DMS114 treated with DMSO at 0.1 percent for 48 hours (cell line): ENCODE data around the gene TMEM178A.
"Not testable (repeated sequence)": the region's sequence is repeated elsewhere in the genome, so short reads cannot be mapped to it uniquely, and the experiment has no call there.

ENCODE experiments used
- DNase-seq: peaks from one replicate; lab custom pipeline; 2025; ENCODE audit not compliant: unreplicated experiment; lab: John Stamatoyannopoulos, UW

The TMEM178A gene

GRCh38 chr2:39647104-39647765 is 18.5 kb upstream of the TMEM178A start:
- no peak for DNase-seq

GRCh38 chr2:39648580-39648979 is 17.1 kb upstream of the TMEM178A start:
- DNase-seq: no peak

- no peak for DNase-seq
Measured at GRCh38 chr2:39649511-39649910, 16.2 kb upstream of the TMEM178A start.

DNA sequence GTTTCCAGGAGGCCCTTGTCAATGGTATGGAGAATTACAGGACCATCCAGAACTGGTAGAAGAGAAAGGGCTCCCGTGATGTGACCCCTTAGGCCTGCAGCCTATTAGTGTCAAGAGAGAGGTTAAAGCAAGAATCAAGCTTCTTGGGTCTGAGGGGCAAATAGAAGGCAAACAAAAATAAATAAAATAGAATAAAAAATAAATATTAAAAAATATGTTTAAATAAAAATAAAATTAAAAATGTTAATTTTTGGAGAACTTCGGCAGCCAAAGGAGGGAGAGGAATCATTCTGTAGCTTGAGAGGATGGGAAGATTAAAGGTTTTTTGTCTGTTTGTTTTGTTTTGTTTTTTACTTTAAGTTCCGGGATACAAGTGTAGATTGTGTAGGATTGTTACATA is 15.2 kb upstream of the TMEM178A start:
- no peak for DNase-seq

DNA sequence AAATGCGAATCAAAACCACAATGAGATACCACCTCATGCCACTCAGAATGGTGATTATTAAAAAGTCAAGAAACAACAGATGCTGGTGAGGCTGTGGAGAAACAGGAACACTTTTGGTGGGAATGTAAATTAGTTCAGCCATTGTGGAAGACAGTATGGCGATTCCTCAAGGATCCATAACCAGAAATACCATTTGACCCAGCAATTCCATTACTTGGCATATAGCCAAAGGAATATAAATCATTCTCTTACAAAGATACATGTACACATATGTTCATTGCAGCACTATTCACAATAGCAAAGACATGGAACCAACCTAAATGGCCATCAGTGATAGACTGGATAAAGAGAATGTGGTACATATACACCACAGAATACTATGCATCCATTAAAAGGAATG is 9.5 kb upstream of the TMEM178A start:
- DNase-seq: not testable (repeated sequence)

DNA sequence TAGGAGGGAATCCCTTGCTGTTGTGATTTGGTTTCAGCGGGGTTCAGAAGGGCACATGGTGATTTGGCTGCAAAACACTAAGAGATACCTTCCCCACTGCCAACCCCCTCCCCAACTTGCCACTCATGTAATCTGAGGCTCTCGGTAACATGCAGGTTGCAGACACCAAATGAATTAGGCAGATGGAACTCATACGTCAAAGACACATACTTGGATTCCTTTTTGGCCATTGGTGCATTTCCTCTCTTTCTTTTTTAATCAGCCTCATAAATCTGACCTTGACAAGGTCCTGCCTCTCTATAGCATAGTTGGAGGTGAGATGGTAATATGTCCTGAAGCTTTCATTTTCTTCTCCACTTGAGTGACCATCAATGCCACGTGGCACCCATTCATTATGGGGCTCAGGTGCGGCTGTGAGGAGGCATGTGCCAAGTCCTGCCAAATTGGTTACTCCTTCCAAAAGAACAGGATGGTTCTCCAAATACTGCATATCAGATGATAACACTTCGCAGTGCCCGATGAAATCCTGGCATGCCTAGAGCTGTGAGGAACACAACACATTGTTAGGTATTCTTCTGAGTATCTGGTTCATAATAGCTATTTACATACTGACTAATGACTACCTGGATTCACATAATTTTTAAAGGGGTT is 8.3 kb upstream of the TMEM178A start:
- DNase-seq: no peak

- no peak for DNase-seq
Measured at GRCh38 chr2:39658371-39658770, 7.3 kb upstream of the TMEM178A start.

DNA sequence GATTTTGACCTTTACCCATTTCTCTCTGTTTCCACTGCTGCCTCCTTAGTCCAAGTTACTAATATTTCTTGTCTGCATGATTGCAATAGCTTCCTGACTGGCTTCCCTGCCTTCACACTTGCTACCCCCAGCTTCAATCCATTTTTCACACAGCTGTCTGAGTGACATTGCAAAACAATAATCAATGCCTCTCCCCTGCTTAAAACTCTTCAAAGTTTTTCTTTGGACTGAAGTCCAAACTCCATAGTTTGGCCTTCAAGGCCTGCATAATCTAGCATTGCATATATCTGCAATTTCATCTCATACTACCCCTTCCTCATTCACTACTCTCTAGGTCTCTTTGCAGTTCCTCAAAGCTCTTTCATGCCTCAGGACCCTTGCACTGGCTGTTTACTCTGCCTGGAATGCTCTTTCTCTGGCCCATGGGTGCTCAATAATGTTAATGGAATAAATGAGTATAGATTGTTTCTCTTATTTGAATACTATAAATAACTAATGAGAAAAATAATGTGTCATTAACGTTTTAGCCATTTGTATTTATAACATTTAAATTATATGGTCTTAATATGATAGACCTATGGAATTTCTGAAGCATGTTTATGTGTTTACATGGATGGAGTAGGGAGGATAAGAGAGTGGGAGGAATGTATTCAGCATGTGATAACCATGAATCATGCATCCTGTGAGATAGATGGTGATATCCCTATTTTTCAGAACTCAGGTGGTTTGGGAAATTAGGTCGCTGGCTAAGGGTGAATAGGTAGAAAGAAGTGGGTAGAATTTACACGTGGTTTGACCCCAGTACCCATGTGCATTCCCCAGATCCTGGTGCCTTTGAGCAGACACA is 5.7 kb upstream of the TMEM178A start:
- no peak for DNase-seq

- no peak for DNase-seq
Measured at GRCh38 chr2:39660612-39661236, 5.0 kb upstream of the TMEM178A start.

- DNase-seq: no peak
Measured at GRCh38 chr2:39661826-39662225, 3.9 kb upstream of the TMEM178A start.

DNA sequence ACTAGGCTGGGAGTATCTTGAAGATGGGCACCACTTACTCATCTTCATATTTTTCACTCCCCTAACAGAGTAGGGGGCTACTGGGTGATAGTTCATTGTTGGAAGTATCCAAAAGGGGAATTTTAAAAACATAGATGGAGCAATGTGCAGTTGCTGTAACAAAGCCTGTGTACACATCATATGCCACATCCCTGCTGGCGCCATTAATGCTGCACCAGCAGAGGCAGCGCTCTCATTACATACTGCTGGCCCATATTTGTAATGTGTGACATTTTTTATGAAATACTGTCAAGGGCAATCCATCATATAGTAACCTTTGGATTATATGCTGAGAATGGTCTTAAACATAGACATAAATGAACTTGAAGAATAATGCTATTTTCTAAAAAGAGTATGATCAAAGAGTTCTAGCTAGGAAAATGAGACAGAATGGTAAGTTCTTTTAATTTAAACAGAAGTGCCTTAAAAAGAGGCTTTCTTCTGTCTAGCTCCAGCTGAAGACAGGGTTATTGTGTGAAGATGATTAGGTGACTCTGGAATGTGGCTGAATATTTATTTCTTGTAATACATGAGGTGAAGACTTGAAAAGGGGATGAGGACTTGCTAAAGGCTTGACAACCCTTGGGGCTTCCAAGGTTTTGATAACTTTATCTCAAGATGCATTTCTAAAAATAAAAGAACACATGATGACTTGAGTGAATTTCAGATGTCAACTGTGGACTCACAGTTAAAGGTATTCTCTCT is 2.4 kb upstream of the TMEM178A start:
- no peak for DNase-seq

DNA sequence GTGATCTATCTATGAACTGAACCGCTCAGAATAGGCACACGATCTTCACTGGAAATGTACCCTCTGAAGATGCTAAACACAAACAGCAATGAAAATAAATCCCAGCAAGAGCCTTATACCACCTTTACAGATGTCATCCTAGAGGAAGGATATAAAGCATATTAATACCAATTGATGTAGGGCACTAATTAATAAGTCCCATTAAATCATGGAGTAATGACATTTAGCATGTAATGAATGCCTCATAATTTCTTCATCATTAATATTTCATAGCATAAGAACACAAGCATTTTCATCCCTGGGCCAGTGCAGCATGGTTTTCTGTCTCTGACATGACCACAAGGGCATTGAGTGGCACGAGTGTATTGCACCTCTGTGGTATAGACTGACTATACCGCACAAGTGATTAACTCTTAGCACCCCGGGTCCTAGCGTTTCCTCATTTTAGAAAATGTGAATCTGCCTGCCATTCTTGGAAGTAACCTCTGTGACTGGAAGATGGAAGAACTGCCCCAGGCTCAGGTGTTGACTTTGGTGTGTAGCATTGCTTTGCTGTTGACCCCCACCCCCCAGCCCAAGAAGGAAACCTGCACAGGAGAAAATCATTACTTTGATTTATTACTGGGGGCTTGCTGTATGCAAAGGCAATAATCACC is 1.4 kb upstream of the TMEM178A start:
- DNase-seq: no peak

- no peak for DNase-seq
Measured at GRCh38 chr2:39664888-39665591, 677 bp upstream of the TMEM178A start.

- no peak for DNase-seq
Measured at GRCh38 chr2:39666491-39667101, 879 bp downstream of the TMEM178A start.

DNA sequence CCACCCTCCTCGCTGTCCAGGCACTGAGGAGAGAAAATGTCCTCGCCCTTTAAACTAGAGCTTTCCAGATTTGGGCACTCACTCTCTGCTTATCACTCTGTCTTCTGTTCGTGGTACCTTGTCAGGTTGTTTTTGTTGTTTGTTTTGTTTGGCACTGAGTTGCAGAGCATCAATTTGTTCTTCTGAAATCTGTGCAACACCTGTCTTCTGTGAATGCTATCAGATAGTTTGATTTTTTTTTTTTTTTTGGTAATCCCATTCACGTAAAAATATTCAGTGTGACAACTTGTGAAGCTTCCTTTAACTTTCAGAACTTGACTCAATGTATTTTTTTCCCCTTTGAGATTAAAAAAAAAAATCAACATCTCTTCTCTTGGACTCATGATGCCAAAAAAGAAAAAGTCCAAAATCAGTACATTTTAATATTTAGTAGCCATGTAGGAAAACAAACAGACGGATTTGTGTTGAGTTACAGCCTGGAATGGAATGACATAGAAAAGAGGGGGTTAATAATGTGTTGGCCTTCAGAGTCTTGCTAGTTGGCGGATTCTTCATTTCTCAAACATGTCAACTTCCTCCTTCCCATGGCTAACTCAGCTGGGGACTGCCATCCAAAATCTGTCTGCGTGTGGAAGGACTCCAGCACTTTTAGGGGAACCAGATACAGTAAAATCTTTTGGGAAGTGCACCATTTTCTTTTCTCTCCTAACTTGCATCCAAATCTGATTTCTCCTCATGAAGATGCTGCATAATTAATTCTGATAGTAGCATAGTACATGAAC is 1.6 kb downstream of the TMEM178A start:
- DNase-seq: no peak

DNA sequence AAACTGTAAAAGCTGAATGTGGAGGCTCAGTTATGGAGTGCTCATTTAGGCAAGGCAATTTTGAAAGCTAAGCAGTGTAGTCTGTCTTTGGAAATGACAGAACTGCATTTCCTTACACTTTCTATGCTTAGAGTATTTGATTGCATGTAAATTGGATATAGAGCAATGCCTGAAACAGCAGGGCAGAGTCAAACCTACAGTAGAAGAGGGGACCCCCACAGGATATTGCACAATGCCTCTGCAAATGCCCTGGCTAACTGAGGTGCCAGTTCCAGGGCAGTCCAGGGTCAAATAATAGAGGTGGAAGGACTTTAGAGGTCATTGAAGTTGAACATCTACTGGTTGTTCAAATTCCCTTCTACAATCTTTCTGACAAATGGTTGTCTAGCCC is 2.2 kb downstream of the TMEM178A start:
- no peak for DNase-seq

- DNase-seq: no peak
Measured at GRCh38 chr2:39668576-39669080, 2.9 kb downstream of the TMEM178A start.

DNA sequence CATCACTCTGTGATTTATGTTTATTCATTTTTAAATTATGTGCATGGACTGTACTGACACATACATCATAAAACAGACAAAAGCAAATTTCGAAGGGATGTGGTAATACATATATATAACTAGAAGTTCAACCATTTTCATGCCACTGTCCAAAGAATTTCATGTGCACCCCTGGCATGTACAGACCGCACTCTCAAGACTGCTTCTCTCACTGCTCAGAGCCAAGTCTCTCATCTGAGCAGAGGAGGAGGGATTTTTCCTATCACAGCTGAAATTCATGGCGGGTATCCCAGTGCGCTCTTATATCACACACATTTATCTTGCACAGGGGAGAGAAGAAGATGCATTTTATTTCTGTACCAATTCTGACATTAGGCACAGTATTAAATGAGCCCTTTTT is 5.9 kb downstream of the TMEM178A start:
- no peak for DNase-seq
